HepG2 (cell line): ENCODE measurements around the gene RAD51C. TPM values are rescaled to one million over a fixed set of nuclear protein-coding genes. Genes with fewer than 3 reads are reported as not detected.

Source experiments
- ATAC-seq: fragments of 200-7000 bp; cut with Tn5 transposase; 3 replicates; pipeline ENCODE4 v1.9.1; 2020; ENCODE audit warnings: mild to moderate bottlenecking, moderate library complexity
- BruUV-seq: library from RNA; stranded (reverse); fragments of 400-500 nt; replicated peaks from 2 replicates; lab custom pipeline; 2021; lab: Mats Ljungman, UMichigan
- CTCF ChIA-PET: fragments of 300-600 bp; formaldehyde crosslinking; extraction: SDS; loops from one replicate; lab custom pipeline; 2021; ENCODE audit warnings: low total read pairs, inconsistent platforms, low intra/inter-chr PET ratio; lab: Yijun Ruan, JAX
- POLR2A ChIA-PET: fragments of 350-600 bp; sonication (Branson Sonifier 250); formaldehyde crosslinking; loops from one replicate; lab custom pipeline; 2020; ENCODE audit warnings: antibody characterized with exemption, inconsistent platforms; lab: Yijun Ruan, JAX
- DNase-seq: peaks from one replicate; pipeline ENCODE4 v3.0.0-alpha.2; 2015; ENCODE audit warnings: low spot score
- FAIRE-seq: peaks from 3 replicates; lab custom pipeline; 2011; peaks lifted over from hg19 to GRCh38; lab: Jason Lieb, UNC
- H2AFZ ChIP-seq: one replicate; pipeline ENCODE4 v1.6.1; 2011; ENCODE audit warnings: low read length, inconsistent platforms
- H3K27ac ChIP-seq: fragments of 300-600 bp; 3 replicates; pipeline ENCODE4 v1.8.0; 2011; ENCODE audit warnings: mixed run types, mild to moderate bottlenecking, mixed read lengths, low read length, inconsistent platforms; ENCODE audit not compliant: insufficient read depth; ENCODE audit errors: extremely low read length
- H3K27me3 ChIP-seq, 2 experiments: fragments of 200-600 bp in 1 of 2; 2 replicates in 1 of 2; 3 replicates in 1 of 2; pipeline versions ENCODE4 v1.6.0 to v1.8.0; 2011; ENCODE audit warnings: low read length in 2 of 2, mild to moderate bottlenecking in 2 of 2, moderate library complexity in 2 of 2, inconsistent platforms in 1 of 2; ENCODE audit not compliant: insufficient read depth in 2 of 2, control insufficient read depth in 1 of 2
- H3K36me3 ChIP-seq, 2 experiments: fragments of 200-600 bp in 1 of 2; replicated peaks in 1 of 2; 2 replicates in 1 of 2; 3 replicates in 1 of 2; pipeline versions ENCODE4 v1.5.1 to v1.8.0; 2011; ENCODE audit warnings: low read length in 2 of 2, inconsistent platforms in 1 of 2; ENCODE audit not compliant: insufficient read depth in 2 of 2, control insufficient read depth in 1 of 2
- H3K4me1 ChIP-seq: 2 replicates; pipeline ENCODE4 v1.5.1; 2012; ENCODE audit warnings: low read length, inconsistent platforms; ENCODE audit not compliant: insufficient read depth
- H3K4me2 ChIP-seq: 2 replicates; pipeline ENCODE4 v1.6.0; 2011; ENCODE audit warnings: low read depth, low read length, inconsistent platforms
- H3K4me3 ChIP-seq, 3 experiments: fragments of 200-600 bp in 1 of 3; sonication (generic), shearing (Covaris generic) in 1 of 3; replicated peaks in 1 of 3; 2 replicates each; pipeline ENCODE4 v1.5.1; 2011 to 2016; ENCODE audit warnings: low read length in 3 of 3, inconsistent platforms in 2 of 3, low read depth in 2 of 3, mild to moderate bottlenecking in 2 of 3, control low read depth in 1 of 3, mixed read lengths in 1 of 3; ENCODE audit not compliant: insufficient read depth in 1 of 3
- H3K79me2 ChIP-seq: one replicate; pipeline ENCODE4 v1.6.1; 2011; ENCODE audit warnings: low read length, inconsistent platforms; ENCODE audit not compliant: insufficient read depth
- H3K9ac ChIP-seq: 2 replicates; pipeline ENCODE4 v1.6.0; 2011; ENCODE audit warnings: mild to moderate bottlenecking, low read depth, low read length, inconsistent platforms; ENCODE audit not compliant: insufficient read depth
- H3K9me3 ChIP-seq: 2 replicates; pipeline ENCODE4 v1.5.1; 2012; ENCODE audit warnings: mild to moderate bottlenecking, low read length
- H4K20me1 ChIP-seq: 2 replicates; pipeline ENCODE4 v1.6.0; 2011; ENCODE audit warnings: inconsistent platforms, mild to moderate bottlenecking, low read length, moderate library complexity; ENCODE audit not compliant: insufficient read depth
- ESRRA ChIP-seq: sonication (generic); formaldehyde crosslinking; IDR thresholded peaks from 2 replicates; pipeline ENCODE4 v1.5.1; 2020; ENCODE audit warnings: mild to moderate bottlenecking, low read depth, missing genetic modification reagents
- FOXA1 ChIP-seq, 2 experiments: fragments of 450-650 bp in 1 of 2; sonication (generic) in 1 of 2; formaldehyde crosslinking in 1 of 2; IDR thresholded peaks; 2 replicates each; pipeline versions ENCODE4 v1.4.0 to v1.6.1; 2016 to 2020; ENCODE audit warnings: missing genetic modification reagents in 1 of 2
- GFI1 ChIP-seq: sonication (generic); formaldehyde crosslinking; IDR thresholded peaks from 2 replicates; pipeline ENCODE4 v1.5.0; 2020; ENCODE audit warnings: missing genetic modification reagents, mild to moderate bottlenecking, borderline replicate concordance
- MED8 ChIP-seq: sonication (generic); formaldehyde crosslinking; IDR thresholded peaks from 2 replicates; pipeline ENCODE4 v1.8.1; 2023; ENCODE audit warnings: mild to moderate bottlenecking, missing genetic modification reagents; ENCODE audit not compliant: insufficient replicate concordance
- MTF2 ChIP-seq: sonication (generic); formaldehyde crosslinking; IDR thresholded peaks from 2 replicates; pipeline ENCODE4 v1.5.0; 2020; ENCODE audit warnings: missing genetic modification reagents, borderline replicate concordance
- NR1H2 ChIP-seq: sonication (generic); formaldehyde crosslinking; IDR thresholded peaks from 2 replicates; pipeline ENCODE4 v1.8.1; 2022; ENCODE audit warnings: low read depth, missing genetic modification reagents, borderline replicate concordance
- STAT5B ChIP-seq: sonication (generic); formaldehyde crosslinking; IDR thresholded peaks from 2 replicates; pipeline ENCODE4 v1.4.0; 2020; ENCODE audit warnings: missing genetic modification reagents
- TARDBP ChIP-seq: sonication (generic); formaldehyde crosslinking; IDR thresholded peaks from 2 replicates; pipeline ENCODE4 v1.8.0; 2022; ENCODE audit warnings: mild to moderate bottlenecking, missing genetic modification reagents
- ZNF138 ChIP-seq: sonication (generic); formaldehyde crosslinking; IDR thresholded peaks from 2 replicates; pipeline ENCODE4 v1.5.0; 2020; ENCODE audit warnings: mild to moderate bottlenecking, low read depth, missing genetic modification reagents
- ZNF430 ChIP-seq: sonication (generic); formaldehyde crosslinking; IDR thresholded peaks from 2 replicates; pipeline ENCODE4 v1.9.0; 2021; ENCODE audit warnings: mild to moderate bottlenecking, missing genetic modification reagents
- ZNF761 ChIP-seq: sonication (generic); formaldehyde crosslinking; conservative IDR thresholded peaks from 2 replicates; pipeline ENCODE4 v1.4.0; 2020; ENCODE audit warnings: mild to moderate bottlenecking, missing genetic modification reagents
- ZSCAN21 ChIP-seq: sonication (generic); formaldehyde crosslinking; IDR thresholded peaks from 2 replicates; pipeline ENCODE4 v1.8.0; 2022; ENCODE audit warnings: mild to moderate bottlenecking, missing genetic modification reagents, moderate library complexity, borderline replicate concordance
- WGBS: methylation state at CpG from one replicate; pipeline ENCODE4 v1.1.6; 2017; ENCODE audit warnings: low lambda C conversion rate; 5-methylcytosine and 5-hydroxymethylcytosine counted together
- in situ Hi-C: cut with HindIII; loops from 2 replicates; pipeline ENCODE4 v1.10.0; 2017; ENCODE audit warnings: low pct_unique_long_range_greater_than_20kb; ENCODE audit not compliant: extremely low pct_ligation_motif_present
- intact Hi-C: fragments of 100-400 bp; cut with micrococcal nuclease; formaldehyde crosslinking; loops from one replicate; pipeline ENCODE4 v1.10.0; 2022; ENCODE audit not compliant: unreplicated experiment
- polyA plus RNA-seq, 8 experiments: library from polyadenylated mRNA; depleted of rRNA in 3 of 8; stranded (reverse) in 7 of 8; unstranded in 1 of 8; fragments of >200 nt; fragmentation: Illumina TruSeq in 4 of 8; extraction: Trizol in 4 of 8; gene quantifications; 2 replicates each; pipeline versions ENCODE4 v1.2.1 to v1.2.3, GENCODE V29; 2011 to 2016; ENCODE audit warnings: low read depth in 4 of 8, missing spikeins in 1 of 8, mixed read lengths in 1 of 8; ENCODE audit not compliant: insufficient read depth in 1 of 8
- total RNA-seq, 5 experiments: library from RNA; depleted of rRNA; stranded (reverse); fragments of >200 nt; fragmentation: Illumina TruSeq; extraction: Trizol; gene quantifications; 2 replicates each; pipeline ENCODE4 v1.2.3, GENCODE V29; 2016; ENCODE audit warnings: low read depth in 1 of 5
- TF ChIP-seq, protein P1 (sequence below): sonication (generic); formaldehyde crosslinking; IDR thresholded peaks from 2 replicates; pipeline ENCODE4 v1.9.0; 2022; ENCODE audit warnings: missing genetic modification reagents, mild to moderate bottlenecking, borderline replicate concordance
- TF ChIP-seq, protein P2 (sequence below): sonication (generic); formaldehyde crosslinking; IDR thresholded peaks from 2 replicates; pipeline ENCODE4 v1.4.0; 2020; ENCODE audit warnings: mild to moderate bottlenecking, missing genetic modification reagents

The RAD51C gene
- total and polyA plus RNA-seq, 2 of the 13 experiments (the other 11 are each of a cell fraction or from before 2014, with no cell fraction given): 38.5 to 106 TPM

DNA sequence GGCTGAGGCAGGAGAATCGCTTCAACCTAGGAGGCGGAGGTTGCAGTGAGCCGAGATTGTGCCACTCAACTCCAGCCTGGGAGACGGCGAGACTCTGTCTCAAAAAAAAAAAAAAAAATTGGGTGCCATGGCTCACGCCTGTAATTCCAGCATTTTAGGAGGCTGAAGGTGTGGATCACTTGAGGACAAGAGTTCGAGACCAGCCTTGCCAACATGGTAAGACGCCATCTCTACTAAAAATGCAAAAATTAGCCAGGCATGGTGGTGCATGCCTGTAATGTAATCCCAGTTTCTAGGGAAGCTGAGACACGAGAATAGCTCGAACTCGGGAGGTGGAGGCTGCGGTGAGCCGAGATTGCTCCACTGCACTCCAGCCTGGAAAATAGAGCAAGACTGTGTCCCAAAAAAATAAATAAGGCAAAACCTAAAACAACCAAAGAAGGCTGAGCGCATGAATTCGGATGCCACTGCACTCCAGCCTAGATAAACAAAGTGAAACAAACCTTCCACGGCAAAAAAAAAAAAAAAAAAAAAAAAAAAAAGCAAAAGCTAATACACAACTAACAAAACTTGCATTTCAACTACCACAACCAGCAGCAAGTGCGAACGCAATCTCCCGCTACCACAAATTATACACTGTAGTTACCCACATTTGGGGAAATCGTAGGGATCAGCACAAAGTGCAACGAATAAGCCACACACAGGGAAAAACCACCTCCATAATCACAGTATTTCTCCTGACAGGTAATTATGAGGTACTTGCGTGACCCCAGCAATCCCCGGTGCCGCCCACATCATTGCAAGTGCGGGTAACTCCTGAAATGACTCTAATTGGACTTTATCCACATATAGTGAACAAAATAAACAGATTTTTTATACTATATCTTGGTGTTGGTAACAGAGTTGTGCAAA is 26.2 kb upstream of the RAD51C start:
- H3K4me3 ChIP-seq: no peak overlapping the region
- no peaks in the 10 kb centered on the region for H3K9me3 ChIP-seq
- H2AFZ ChIP-seq: no peak overlapping the region
- ATAC-seq (no peak), DNase-seq (no peak), FAIRE-seq (peak; percentile 28)
- H3K4me1 ChIP-seq: peaks cover 10% of the 10 kb centered on the region
- no peaks in the 10 kb centered on the region for H3K79me2 ChIP-seq
- no peaks in the 10 kb centered on the region; a peak in 1 of 5 replicates for H3K27me3 ChIP-seq
- in situ Hi-C loops (no loop called here), intact Hi-C loops (no loop called here)
- no peaks in the 10 kb centered on the region for H3K36me3 ChIP-seq
- H3K4me2 ChIP-seq: peak overlapping the region; percentile 30; the same call in 1 of the 2 replicates
- no TSS peak for BruUV-seq
- CTCF ChIA-PET: no interaction called here
- H4K20me1 ChIP-seq: no peaks in the 10 kb centered on the region
- no peak overlapping the region for H3K9ac ChIP-seq
- H3K27ac ChIP-seq: no peak overlapping the region
- WGBS: 63% methylated on average over 25 of the region's 25 CpGs
- POLR2A ChIA-PET: interaction anchor here (2.0 kb wide), 1 partner anchor 34 kb away, joined by 5 read pairs; no protein-coding TSS in a partner anchor
- TF ChIP-seq ESRRA (CRISPR knock-in tag): no peak
- no peak for TF ChIP-seq ZNF430 (CRISPR knock-in tag)
- TF ChIP-seq, protein P1, sequence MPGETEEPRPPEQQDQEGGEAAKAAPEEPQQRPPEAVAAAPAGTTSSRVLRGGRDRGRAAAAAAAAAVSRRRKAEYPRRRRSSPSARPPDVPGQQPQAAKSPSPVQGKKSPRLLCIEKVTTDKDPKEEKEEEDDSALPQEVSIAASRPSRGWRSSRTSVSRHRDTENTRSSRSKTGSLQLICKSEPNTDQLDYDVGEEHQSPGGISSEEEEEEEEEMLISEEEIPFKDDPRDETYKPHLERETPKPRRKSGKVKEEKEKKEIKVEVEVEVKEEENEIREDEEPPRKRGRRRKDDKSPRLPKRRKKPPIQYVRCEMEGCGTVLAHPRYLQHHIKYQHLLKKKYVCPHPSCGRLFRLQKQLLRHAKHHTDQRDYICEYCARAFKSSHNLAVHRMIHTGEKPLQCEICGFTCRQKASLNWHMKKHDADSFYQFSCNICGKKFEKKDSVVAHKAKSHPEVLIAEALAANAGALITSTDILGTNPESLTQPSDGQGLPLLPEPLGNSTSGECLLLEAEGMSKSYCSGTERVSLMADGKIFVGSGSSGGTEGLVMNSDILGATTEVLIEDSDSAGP (CRISPR knock-in tag): no peak
- no peak for TF ChIP-seq NR1H2 (CRISPR knock-in tag)
- TF ChIP-seq ZNF761: no peak
- TF ChIP-seq GFI1 (CRISPR knock-in tag): no peak
- TF ChIP-seq TARDBP (CRISPR knock-in tag): no peak
- no peak for TF ChIP-seq STAT5B (CRISPR knock-in tag)
- TF ChIP-seq ZSCAN21: no peak
- TF ChIP-seq, protein P2, sequence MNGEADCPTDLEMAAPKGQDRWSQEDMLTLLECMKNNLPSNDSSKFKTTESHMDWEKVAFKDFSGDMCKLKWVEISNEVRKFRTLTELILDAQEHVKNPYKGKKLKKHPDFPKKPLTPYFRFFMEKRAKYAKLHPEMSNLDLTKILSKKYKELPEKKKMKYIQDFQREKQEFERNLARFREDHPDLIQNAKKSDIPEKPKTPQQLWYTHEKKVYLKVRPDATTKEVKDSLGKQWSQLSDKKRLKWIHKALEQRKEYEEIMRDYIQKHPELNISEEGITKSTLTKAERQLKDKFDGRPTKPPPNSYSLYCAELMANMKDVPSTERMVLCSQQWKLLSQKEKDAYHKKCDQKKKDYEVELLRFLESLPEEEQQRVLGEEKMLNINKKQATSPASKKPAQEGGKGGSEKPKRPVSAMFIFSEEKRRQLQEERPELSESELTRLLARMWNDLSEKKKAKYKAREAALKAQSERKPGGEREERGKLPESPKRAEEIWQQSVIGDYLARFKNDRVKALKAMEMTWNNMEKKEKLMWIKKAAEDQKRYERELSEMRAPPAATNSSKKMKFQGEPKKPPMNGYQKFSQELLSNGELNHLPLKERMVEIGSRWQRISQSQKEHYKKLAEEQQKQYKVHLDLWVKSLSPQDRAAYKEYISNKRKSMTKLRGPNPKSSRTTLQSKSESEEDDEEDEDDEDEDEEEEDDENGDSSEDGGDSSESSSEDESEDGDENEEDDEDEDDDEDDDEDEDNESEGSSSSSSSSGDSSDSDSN (CRISPR knock-in tag): no peak
- TF ChIP-seq MTF2 (CRISPR knock-in tag): no peak
- no peak for TF ChIP-seq ZNF138 (CRISPR knock-in tag)
- no peak for TF ChIP-seq MED8 (CRISPR knock-in tag)
- no peak for TF ChIP-seq FOXA1 (IDR thresholded peaks at IDR 0.05)
- TF ChIP-seq FOXA1 (CRISPR knock-in tag; IDR thresholded peaks at IDR 0.05): no peak
